GM12872 (cell line): ENCODE measurements around the gene PSAP.

Experiments
- TF ChIP-seq, protein P1 (sequence below): IDR thresholded peaks from 3 replicates; pipeline ENCODE4 v1.5.1; 2011; ENCODE audit warnings: low read depth, mild to moderate bottlenecking, low read length, moderate library complexity; ENCODE audit not compliant: insufficient read depth

The PSAP gene

DNA sequence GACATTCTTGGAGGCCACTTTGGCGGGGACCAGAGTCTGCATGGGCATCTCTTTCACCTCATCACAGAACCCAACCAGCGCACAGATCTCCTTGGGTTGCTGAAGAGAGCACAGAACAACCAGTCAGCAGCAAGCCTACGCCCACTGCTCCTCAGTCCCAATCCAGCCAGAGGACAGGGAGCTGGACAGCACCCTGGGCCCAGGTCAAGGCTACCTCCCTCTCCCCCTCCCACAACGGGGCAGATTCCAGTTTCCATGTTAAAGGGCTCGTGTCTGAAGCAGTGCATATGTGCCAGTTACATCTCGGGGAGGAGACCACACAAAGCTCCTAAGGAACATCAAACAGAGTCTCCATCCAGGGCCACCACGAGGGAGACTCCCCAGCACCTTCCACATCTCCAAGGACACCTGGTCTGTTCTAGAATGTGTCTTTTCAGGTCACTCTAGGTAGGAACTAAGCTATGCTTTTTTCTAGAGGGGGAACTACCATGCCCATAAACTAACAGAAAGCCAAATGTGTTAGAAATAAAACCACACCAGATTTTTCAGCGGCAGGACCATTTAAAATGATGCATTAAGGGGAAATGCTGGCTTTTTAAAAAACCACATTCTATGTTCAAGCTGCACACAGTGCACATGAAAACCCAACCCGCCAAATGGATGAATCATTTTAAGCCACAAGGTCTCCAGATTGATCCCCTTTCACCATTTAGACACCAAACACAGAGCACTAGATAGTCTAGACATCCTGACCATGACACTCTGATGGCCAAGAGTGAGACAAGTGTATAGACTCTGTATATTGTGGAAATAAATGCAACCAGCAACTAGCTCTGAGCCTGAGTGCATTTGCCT is 28.9 kb downstream of the PSAP start:
- TF ChIP-seq, protein P1, sequence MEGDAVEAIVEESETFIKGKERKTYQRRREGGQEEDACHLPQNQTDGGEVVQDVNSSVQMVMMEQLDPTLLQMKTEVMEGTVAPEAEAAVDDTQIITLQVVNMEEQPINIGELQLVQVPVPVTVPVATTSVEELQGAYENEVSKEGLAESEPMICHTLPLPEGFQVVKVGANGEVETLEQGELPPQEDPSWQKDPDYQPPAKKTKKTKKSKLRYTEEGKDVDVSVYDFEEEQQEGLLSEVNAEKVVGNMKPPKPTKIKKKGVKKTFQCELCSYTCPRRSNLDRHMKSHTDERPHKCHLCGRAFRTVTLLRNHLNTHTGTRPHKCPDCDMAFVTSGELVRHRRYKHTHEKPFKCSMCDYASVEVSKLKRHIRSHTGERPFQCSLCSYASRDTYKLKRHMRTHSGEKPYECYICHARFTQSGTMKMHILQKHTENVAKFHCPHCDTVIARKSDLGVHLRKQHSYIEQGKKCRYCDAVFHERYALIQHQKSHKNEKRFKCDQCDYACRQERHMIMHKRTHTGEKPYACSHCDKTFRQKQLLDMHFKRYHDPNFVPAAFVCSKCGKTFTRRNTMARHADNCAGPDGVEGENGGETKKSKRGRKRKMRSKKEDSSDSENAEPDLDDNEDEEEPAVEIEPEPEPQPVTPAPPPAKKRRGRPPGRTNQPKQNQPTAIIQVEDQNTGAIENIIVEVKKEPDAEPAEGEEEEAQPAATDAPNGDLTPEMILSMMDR = no peak

DNA sequence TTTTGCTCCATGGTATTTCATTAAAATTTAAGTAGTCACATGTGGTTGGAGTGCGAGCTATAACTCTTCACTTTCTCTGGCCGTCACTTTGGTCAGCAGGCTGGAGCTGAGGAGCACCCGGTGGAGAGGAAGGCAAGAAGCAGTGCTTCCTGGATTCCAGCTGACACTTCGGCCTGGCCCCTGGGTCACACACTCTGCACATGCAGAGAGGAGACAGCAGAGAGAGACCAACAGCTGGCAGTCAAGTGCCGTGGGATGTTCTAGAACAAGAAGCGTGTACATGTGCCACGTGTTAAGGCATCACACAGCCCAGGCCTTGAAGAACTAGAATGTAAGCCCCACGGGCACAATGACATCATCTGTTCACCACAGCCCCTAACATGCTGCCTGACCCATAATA is 30.1 kb downstream of the PSAP start:
- TF ChIP-seq, protein P1 = no peak

- TF ChIP-seq, protein P1 = no peak
These were observed 31.1 kb downstream of the PSAP start for GRCh38 chr10:71819985-71820384.

DNA sequence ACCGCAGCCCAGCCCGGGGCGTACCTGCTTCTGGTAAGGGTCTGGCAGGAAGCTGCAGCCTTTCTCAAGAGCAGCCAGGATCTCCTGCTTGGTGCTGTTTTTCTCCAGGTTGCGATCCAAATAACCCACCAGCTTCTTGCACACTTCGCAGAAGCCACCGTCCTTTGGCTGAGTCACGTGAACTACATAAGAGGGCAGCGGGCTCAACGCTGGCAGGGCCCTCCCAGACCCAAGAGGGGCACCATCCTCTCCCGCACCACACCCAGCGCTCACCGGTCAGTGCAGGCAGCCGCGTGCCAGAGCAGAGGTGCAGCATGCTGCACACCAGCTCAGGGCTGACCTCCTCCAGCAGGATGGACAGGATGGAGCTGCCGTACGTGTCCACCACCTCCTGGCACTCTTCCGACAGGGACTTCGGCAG is 31.6 kb downstream of the PSAP start:
- TF ChIP-seq, protein P1 = no peak

DNA sequence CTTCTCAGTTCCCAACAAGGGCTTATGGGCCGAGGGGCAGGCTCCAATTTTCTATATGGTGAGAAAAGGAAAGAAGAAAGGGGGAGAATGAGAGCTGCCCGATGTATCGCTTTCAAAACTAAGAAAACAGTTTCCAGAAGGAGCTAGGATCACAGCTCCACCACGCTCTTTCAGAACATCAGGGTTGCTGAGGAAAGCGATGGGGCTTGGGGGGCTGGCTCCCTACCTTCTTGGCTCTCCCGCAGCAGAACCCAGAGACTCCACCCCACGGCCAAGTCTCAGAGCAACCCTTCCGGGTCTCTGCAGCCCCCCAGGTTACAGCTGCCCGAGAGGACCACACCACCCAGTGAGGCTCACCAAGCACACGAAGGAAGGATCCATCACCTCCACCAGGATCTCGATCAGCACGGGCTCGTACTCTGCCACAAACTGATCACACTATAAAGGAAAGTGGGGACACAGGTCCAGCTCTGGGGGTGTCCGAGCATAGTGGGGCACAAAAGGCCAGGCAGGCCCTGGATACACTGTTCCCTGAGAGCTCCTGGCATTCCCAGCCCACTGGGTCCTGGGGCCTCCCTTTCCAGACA is 32.3 kb downstream of the PSAP start:
- TF ChIP-seq, protein P1 = no peak

DNA sequence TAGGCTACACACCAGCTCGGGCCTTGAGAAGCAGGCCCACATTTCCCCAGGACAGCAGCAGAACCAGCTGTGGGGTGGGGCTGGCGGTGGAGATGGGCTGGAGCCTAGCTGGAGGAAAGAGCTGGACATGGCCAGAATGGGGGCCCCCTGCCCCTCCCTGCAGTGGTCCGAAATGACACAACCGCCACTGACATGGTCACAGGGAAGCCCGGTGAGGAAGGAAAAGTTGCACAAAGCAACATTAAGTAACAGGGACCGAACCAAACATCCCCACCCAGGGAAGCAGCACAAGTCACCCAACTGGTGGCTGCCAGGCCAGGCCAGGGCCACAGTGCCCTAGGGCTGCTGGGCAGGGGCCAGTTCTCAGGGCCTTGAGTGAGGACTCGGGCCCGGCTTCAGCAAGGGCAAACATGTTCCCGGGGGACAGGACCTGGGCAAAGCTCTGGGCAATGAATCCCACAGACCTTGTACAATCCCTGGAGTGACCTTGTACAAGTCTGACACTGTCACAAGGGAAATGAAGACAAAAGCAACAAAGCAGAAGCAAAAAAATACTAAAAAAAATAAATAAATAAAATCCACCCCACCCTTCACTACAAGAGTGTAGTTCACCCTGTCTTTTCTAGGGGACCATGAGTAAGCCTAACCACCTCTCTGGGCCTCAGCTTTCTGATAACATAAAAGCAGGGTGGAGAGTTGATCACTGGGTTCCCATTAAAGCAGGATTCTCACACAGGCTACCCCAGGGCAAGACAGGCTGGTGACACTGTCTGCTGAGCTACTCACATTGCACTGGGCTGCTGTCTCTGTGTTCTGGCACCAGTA is 33.0 kb downstream of the PSAP start:
- TF ChIP-seq, protein P1 = no peak
